Vagina (tissue), 2 donors: ENCODE results near the gene RNF144A. TPM values are rescaled to one million over a fixed set of nuclear protein-coding genes. Genes with fewer than 3 reads are reported as not detected.

Source experiments
- DNase-seq, 2 donors: peaks; one replicate each; pipeline ENCODE4 v3.0.0-alpha.2; 2017; ENCODE audit errors: extremely low spot score in 2 of 2
- H3K27ac ChIP-seq: fragments of 200-600 bp; sonication (generic); one replicate; pipeline ENCODE4 v1.5.1; 2019
- H3K27me3 ChIP-seq: fragments of 200-600 bp; sonication (generic); one replicate; pipeline ENCODE4 v1.5.1; 2019
- H3K36me3 ChIP-seq, 2 donors: fragments of 200-600 bp; sonication (generic); one replicate each; pipeline ENCODE4 v1.5.1; 2017 to 2019
- H3K4me1 ChIP-seq: fragments of 200-600 bp; sonication (generic); one replicate; pipeline ENCODE4 v1.5.1; 2019
- H3K4me3 ChIP-seq, 2 donors: fragments of 200-600 bp; sonication (generic); 1 replicate in 1 of 2; 2 replicates in 1 of 2; pipeline ENCODE4 v1.5.1; 2016 to 2019
- H3K9me3 ChIP-seq: fragments of 200-600 bp; sonication (generic); one replicate; pipeline ENCODE4 v1.5.1; 2019
- CTCF ChIP-seq, 3 experiments: fragments of 450-650 bp in 2 of 3; fragments of 200-600 bp in 1 of 3; sonication (generic) in 1 of 3; IDR thresholded peaks; one replicate each; pipeline ENCODE4 v1.5.1; 2017 to 2019; ENCODE audit warnings: antibody characterized with exemption in 3 of 3, mild to moderate bottlenecking in 2 of 3, moderate library complexity in 2 of 3
- POLR2A ChIP-seq, 2 donors: fragments of 450-650 bp; IDR thresholded peaks; one replicate each; pipeline ENCODE4 v1.6.1; 2017; ENCODE audit warnings: antibody characterized with exemption in 2 of 2, mild to moderate bottlenecking in 2 of 2, moderate library complexity in 2 of 2
- POLR2AphosphoS5 ChIP-seq, 2 donors: sonication (generic); formaldehyde crosslinking; IDR thresholded peaks; one replicate each; pipeline ENCODE4 v1.9.0; 2017; ENCODE audit warnings: antibody characterized with exemption in 2 of 2, mild to moderate bottlenecking in 2 of 2, low read depth in 1 of 2; ENCODE audit not compliant: insufficient read depth in 1 of 2
- intact Hi-C: fragments of 100-400 bp; cut with DNase I; formaldehyde crosslinking; loops from one replicate; pipeline ENCODE4 v1.15.1; 2023
- total RNA-seq: library from RNA; depleted of rRNA; stranded (reverse); fragments of >200 nt; gene quantifications from one replicate; pipeline ENCODE4 v1.2.3, GENCODE V29; 2016

Gene RNF144A
- total RNA-seq, 1 donor from 2014 or later: 17.2 TPM

GRCh38 chr2:6881516-6881915 lies 35.7 kb upstream of the RNF144A start:
- Histone ChIP-seq H3K27ac (no peak overlapping the region), H3K4me1 (peaks cover 8% of the 10 kb centered on the region), H3K36me3 (no peaks in the 10 kb centered on the region), H3K4me3 (no peak overlapping the region), H3K9me3 (no peaks in the 10 kb centered on the region), H3K27me3 (no peaks in the 10 kb centered on the region)
- DNase-seq: no peak
- intact Hi-C loops: no loop called here
- TF ChIP-seq POLR2A (IDR thresholded peaks at IDR 0.05): no peak
- no peak for TF ChIP-seq POLR2AphosphoS5 (IDR thresholded peaks at IDR 0.05; ENCODE audit: insufficient read depth in 1 of 2, low read depth in 1 of 2)
- TF ChIP-seq CTCF (IDR thresholded peaks at IDR 0.05): no peak

- no peaks in the 10 kb centered on the region for H3K27me3 ChIP-seq
- H3K9me3 ChIP-seq: no peaks in the 10 kb centered on the region
- TF ChIP-seq POLR2AphosphoS5 (IDR thresholded peaks at IDR 0.05; ENCODE audit: insufficient read depth in 1 of 2, low read depth in 1 of 2): no peak
- TF ChIP-seq POLR2A (IDR thresholded peaks at IDR 0.05): no peak
- no peak for TF ChIP-seq CTCF (IDR thresholded peaks at IDR 0.05)
- H3K36me3 ChIP-seq: no peaks in the 10 kb centered on the region
- no peaks in the 10 kb centered on the region for H3K4me1 ChIP-seq
- intact Hi-C loops: no loop called here
- H3K27ac ChIP-seq: no peak overlapping the region
- no peak overlapping the region for H3K4me3 ChIP-seq
- DNase-seq: no peak
Observed at GRCh38 chr2:6883448-6884122, 33.6 kb upstream of the RNF144A start.

- intact Hi-C loops: no loop called here
- no peak overlapping the region for H3K27ac ChIP-seq
- TF ChIP-seq POLR2A (IDR thresholded peaks at IDR 0.05) (no peak), POLR2AphosphoS5 (IDR thresholded peaks at IDR 0.05; ENCODE audit: insufficient read depth in 1 of 2, low read depth in 1 of 2) (no peak), CTCF (IDR thresholded peaks at IDR 0.05) (no peak)
Observed at GRCh38 chr2:6885551-6885950, 31.7 kb upstream of the RNF144A start.

GRCh38 chr2:6885968-6886367 lies 31.2 kb upstream of the RNF144A start:
- no peak for TF ChIP-seq CTCF (IDR thresholded peaks at IDR 0.05)
- TF ChIP-seq POLR2AphosphoS5 (IDR thresholded peaks at IDR 0.05; ENCODE audit: insufficient read depth in 1 of 2, low read depth in 1 of 2): no peak
- no peak for TF ChIP-seq POLR2A (IDR thresholded peaks at IDR 0.05)
- no peak overlapping the region for H3K27ac ChIP-seq
- H3K36me3 ChIP-seq: no peaks in the 10 kb centered on the region
- intact Hi-C loops: no loop called here
- H3K4me3 ChIP-seq: no peak overlapping the region
- H3K27me3 ChIP-seq: no peaks in the 10 kb centered on the region
- H3K4me1 ChIP-seq: no peaks in the 10 kb centered on the region
- H3K9me3 ChIP-seq: no peaks in the 10 kb centered on the region
- DNase-seq: no peak

More at GRCh38 chr2:6885551-6885950, 31.7 kb upstream of the RNF144A start:
- H3K9me3 ChIP-seq: no peaks in the 10 kb centered on the region
- H3K4me3 ChIP-seq: no peak overlapping the region
- H3K4me1 ChIP-seq: no peaks in the 10 kb centered on the region
- DNase-seq: no peak
- no peaks in the 10 kb centered on the region for H3K36me3 ChIP-seq
- H3K27me3 ChIP-seq: no peaks in the 10 kb centered on the region

- Histone ChIP-seq H3K9me3 (no peaks in the 10 kb centered on the region), H3K36me3 (no peaks in the 10 kb centered on the region), H3K27ac (no peak overlapping the region), H3K4me1 (no peaks in the 10 kb centered on the region), H3K4me3 (no peak overlapping the region), H3K27me3 (no peaks in the 10 kb centered on the region)
- no peak for TF ChIP-seq POLR2AphosphoS5 (IDR thresholded peaks at IDR 0.05; ENCODE audit: insufficient read depth in 1 of 2, low read depth in 1 of 2)
- no peak for TF ChIP-seq CTCF (IDR thresholded peaks at IDR 0.05)
- no peak for TF ChIP-seq POLR2A (IDR thresholded peaks at IDR 0.05)
- no peak for DNase-seq
- intact Hi-C loops: no loop called here
Observed at GRCh38 chr2:6887751-6888192, 29.4 kb upstream of the RNF144A start.
